ENCODE results near the gene IFT88. TPM values are rescaled to one million over a fixed set of nuclear protein-coding genes. Genes with fewer than 3 reads are reported as not detected.
A peak's percentile ranks its signal among the peaks of the same experiment; 100 is the strongest.

IFT88 gene
- total RNA-seq, 1 experiment from 2014 or later = 11.9 TPM

GRCh38 chr13:20666948-20667347, 100.0 kb downstream of the IFT88 start:
- H3K9ac ChIP-seq (ENCODE audit: low read length) = no peak overlapping the region
- no peaks in the 10 kb centered on the region for H4K20me1 ChIP-seq (ENCODE audit: low read length)
- H3K4me2 ChIP-seq (ENCODE audit: low read length) = no peak overlapping the region
- H3K4me1 ChIP-seq (ENCODE audit: insufficient read depth, low read length) = no peaks in the 10 kb centered on the region
- no peaks in the 10 kb centered on the region for H3K9me3 ChIP-seq (ENCODE audit: low read length)
- no peaks in the 10 kb centered on the region for H3K9me2 ChIP-seq (replicated peaks; ENCODE audit: low read length)
- ChIA-PET CTCF (no interaction called here), POLR2A (ENCODE audit: unreplicated experiment) (no interaction called here)
- ATAC-seq (no peak), DNase-seq (no peak)
- H3K79me2 ChIP-seq (ENCODE audit: low read length) = no peaks in the 10 kb centered on the region
- no peak overlapping the region for H3K27ac ChIP-seq (ENCODE audit: low read length)
- intact Hi-C loops (cut with micrococcal nuclease) = no loop called here
- BruUV-seq (replicated peaks) = no TSS peak
- no peak for TF ChIP-seq CTCF (conservative IDR thresholded peaks at IDR 0.05; ENCODE audit: low read depth, low read length)
- H2AFZ ChIP-seq (ENCODE audit: low read length) = no peak overlapping the region
- H3K36me3 ChIP-seq (ENCODE audit: low read depth, low read length) = no peaks in the 10 kb centered on the region
- no peaks in the 10 kb centered on the region for H3F3A ChIP-seq (ENCODE audit: low read length, unreplicated experiment)
- H3K27me3 ChIP-seq (ENCODE audit: low read length) = no peaks in the 10 kb centered on the region
- H3K4me3 ChIP-seq (ENCODE audit: low read length) = no peak overlapping the region

GRCh38 chr13:20667857-20668437, 101.0 kb downstream of the IFT88 start:
- CTCF ChIA-PET = no interaction called here
- no peaks in the 10 kb centered on the region for H3K4me1 ChIP-seq (ENCODE audit: insufficient read depth, low read length)
- no peaks in the 10 kb centered on the region for H3K79me2 ChIP-seq (ENCODE audit: low read length)
- no TSS peak for BruUV-seq (replicated peaks)
- H2AFZ ChIP-seq (ENCODE audit: low read length) = no peak overlapping the region
- DNase-seq (no peak), ATAC-seq (peak; percentile 13; the same call in 1 of the 2 replicates)
- H3K9ac ChIP-seq (ENCODE audit: low read length) = no peak overlapping the region
- no peak overlapping the region for H3K27ac ChIP-seq (ENCODE audit: low read length)
- no peaks in the 10 kb centered on the region for H3F3A ChIP-seq (ENCODE audit: low read length, unreplicated experiment)
- POLR2A ChIA-PET (ENCODE audit: unreplicated experiment) = no interaction called here
- no peaks in the 10 kb centered on the region for H4K20me1 ChIP-seq (ENCODE audit: low read length)
- no peaks in the 10 kb centered on the region for H3K36me3 ChIP-seq (ENCODE audit: low read depth, low read length)
- no peaks in the 10 kb centered on the region for H3K9me3 ChIP-seq (ENCODE audit: low read length)
- TF ChIP-seq CTCF (conservative IDR thresholded peaks at IDR 0.05; ENCODE audit: low read depth, low read length) = no peak
- H3K27me3 ChIP-seq (ENCODE audit: low read length) = no peaks in the 10 kb centered on the region
- no peak overlapping the region for H3K4me2 ChIP-seq (ENCODE audit: low read length)
- H3K4me3 ChIP-seq (ENCODE audit: low read length) = no peak overlapping the region
- no peaks in the 10 kb centered on the region for H3K9me2 ChIP-seq (replicated peaks; ENCODE audit: low read length)
- intact Hi-C loops (cut with micrococcal nuclease) = no loop called here

GRCh38 chr13:20669162-20669561, 102.2 kb downstream of the IFT88 start:
- Histone ChIP-seq H3K4me2 (ENCODE audit: low read length) (no peak overlapping the region), H3K79me2 (ENCODE audit: low read length) (no peaks in the 10 kb centered on the region), H3K9me3 (ENCODE audit: low read length) (no peaks in the 10 kb centered on the region), H3K4me3 (ENCODE audit: low read length) (no peak overlapping the region), H2AFZ (ENCODE audit: low read length) (no peak overlapping the region), H3K9ac (ENCODE audit: low read length) (no peak overlapping the region), H4K20me1 (ENCODE audit: low read length) (no peaks in the 10 kb centered on the region), H3K36me3 (ENCODE audit: low read depth, low read length) (no peaks in the 10 kb centered on the region), H3K9me2 (replicated peaks; ENCODE audit: low read length) (no peaks in the 10 kb centered on the region), H3K27ac (ENCODE audit: low read length) (no peak overlapping the region), H3K27me3 (ENCODE audit: low read length) (no peaks in the 10 kb centered on the region), H3K4me1 (ENCODE audit: insufficient read depth, low read length) (no peaks in the 10 kb centered on the region), H3F3A (ENCODE audit: low read length, unreplicated experiment) (no peaks in the 10 kb centered on the region)
- ChIA-PET POLR2A (ENCODE audit: unreplicated experiment) (no interaction called here), CTCF (no interaction called here)
- TF ChIP-seq EZH2 (IDR thresholded peaks at IDR 0.05; ENCODE audit: low read length, unreplicated experiment) (no peak), CTCF (conservative IDR thresholded peaks at IDR 0.05; ENCODE audit: low read depth, low read length) (no peak), EZH2phosphoT487 (IDR thresholded peaks at IDR 0.05; ENCODE audit: borderline replicate concordance, low read length) (no peak)
- no peak for DNase-seq
- intact Hi-C loops (cut with micrococcal nuclease) = no loop called here
- ATAC-seq = no peak
- no TSS peak for BruUV-seq (replicated peaks)
